HepG2 (cell line): Measurements from ENCODE around the gene CYP20A1. TPM values are rescaled to one million over a fixed set of nuclear protein-coding genes. Genes with fewer than 3 reads are reported as not detected.

Source experiments
- FOXA3 ChIP-seq: IDR thresholded peaks from 2 replicates; pipeline ENCODE4 v1.6.1; 2016; ENCODE audit warnings: missing genetic modification reagents, missing compliant biosample characterization
- FOXP1 ChIP-seq, 2 experiments: fragments of 450-650 bp in 1 of 2; IDR thresholded peaks; 2 replicates each; pipeline ENCODE4 v1.6.1; 2017 to 2018; ENCODE audit warnings: antibody characterized with exemption in 1 of 2
- GABPA ChIP-seq, 2 experiments: IDR thresholded peaks; 2 replicates each; pipeline ENCODE4 v1.6.1; 2011 to 2016; ENCODE audit warnings: low read depth in 2 of 2, low read length in 1 of 2, missing biosample characterization in 1 of 2, missing genetic modification characterization in 1 of 2
- HOXD1 ChIP-seq: sonication (generic); formaldehyde crosslinking; IDR thresholded peaks from 2 replicates; pipeline ENCODE4 v1.5.0; 2020; ENCODE audit warnings: missing genetic modification reagents
- IKZF4 ChIP-seq: sonication (generic); formaldehyde crosslinking; IDR thresholded peaks from 2 replicates; pipeline ENCODE4 v1.5.1; 2020; ENCODE audit warnings: borderline replicate concordance, mild to moderate bottlenecking, low read depth, missing genetic modification reagents; ENCODE audit errors: not compliant biosample characterization
- KAT7 ChIP-seq: IDR thresholded peaks from 2 replicates; pipeline ENCODE4 v1.6.1; 2018; ENCODE audit warnings: borderline replicate concordance, missing compliant biosample characterization
- KLF16 ChIP-seq, 2 experiments: sonication (generic) in 1 of 2; formaldehyde crosslinking in 1 of 2; IDR thresholded peaks; 2 replicates each; pipeline versions ENCODE4 v1.6.1 to v1.8.0; 2016 to 2023; ENCODE audit warnings: missing genetic modification reagents in 2 of 2, missing compliant biosample characterization in 1 of 2
- MED8 ChIP-seq: sonication (generic); formaldehyde crosslinking; IDR thresholded peaks from 2 replicates; pipeline ENCODE4 v1.8.1; 2023; ENCODE audit warnings: mild to moderate bottlenecking, missing genetic modification reagents; ENCODE audit not compliant: insufficient replicate concordance
- NBN ChIP-seq: fragments of 450-650 bp; conservative IDR thresholded peaks from 2 replicates; pipeline ENCODE4 v1.6.1; 2017
- RBFOX2 ChIP-seq: fragments of 200-400 bp; formaldehyde crosslinking; IDR thresholded peaks from 2 replicates; pipeline ENCODE4 v1.6.1; 2017; ENCODE audit warnings: low read depth, mild to moderate bottlenecking, low read length
- SRSF9 ChIP-seq: fragments of 200-400 bp; formaldehyde crosslinking; IDR thresholded peaks from 2 replicates; pipeline ENCODE4 v1.6.1; 2018; ENCODE audit warnings: borderline replicate concordance, mild to moderate bottlenecking, low read depth, low read length; ENCODE audit not compliant: insufficient read depth, poor library complexity, severe bottlenecking
- TMF1 ChIP-seq: sonication (generic); formaldehyde crosslinking; IDR thresholded peaks from 2 replicates; pipeline ENCODE4 v1.8.1; 2022; ENCODE audit warnings: low read depth, missing genetic modification reagents
- YY1 ChIP-seq: IDR thresholded peaks from 2 replicates; pipeline ENCODE4 v1.6.1; 2011; ENCODE audit warnings: low read length, low read depth, moderate library complexity, mild to moderate bottlenecking; ENCODE audit not compliant: insufficient read depth, insufficient replicate concordance
- ZFP36L2 ChIP-seq: sonication (generic); formaldehyde crosslinking; IDR thresholded peaks from 2 replicates; pipeline ENCODE4 v1.4.0; 2020; ENCODE audit warnings: missing genetic modification reagents
- ZFY ChIP-seq: sonication (generic); formaldehyde crosslinking; IDR thresholded peaks from 2 replicates; pipeline ENCODE4 v1.4.0; 2020; ENCODE audit warnings: missing genetic modification reagents
- ZMYM3 ChIP-seq: sonication (generic); formaldehyde crosslinking; IDR thresholded peaks from 2 replicates; pipeline ENCODE4 v1.5.1; 2020; ENCODE audit warnings: mild to moderate bottlenecking, missing genetic modification reagents
- ZNF101 ChIP-seq: sonication (generic); formaldehyde crosslinking; IDR thresholded peaks from 2 replicates; pipeline ENCODE4 v1.4.0; 2020; ENCODE audit warnings: mild to moderate bottlenecking, low read depth, missing genetic modification reagents, borderline replicate concordance
- ZNF773 ChIP-seq: sonication (generic); formaldehyde crosslinking; IDR thresholded peaks from 2 replicates; pipeline ENCODE4 v1.4.0; 2020; ENCODE audit warnings: missing genetic modification reagents, borderline replicate concordance
- ZNF788 ChIP-seq: sonication (generic); formaldehyde crosslinking; IDR thresholded peaks from 2 replicates; pipeline ENCODE4 v1.5.0; 2020; ENCODE audit warnings: mild to moderate bottlenecking, missing genetic modification reagents, borderline replicate concordance
- ZSCAN31 ChIP-seq: sonication (generic); formaldehyde crosslinking; IDR thresholded peaks from 2 replicates; pipeline ENCODE4 v1.5.0; 2020; ENCODE audit warnings: low read depth, mild to moderate bottlenecking, missing genetic modification reagents
- polyA plus RNA-seq, 8 experiments: library from polyadenylated mRNA; depleted of rRNA in 3 of 8; stranded (reverse) in 7 of 8; unstranded in 1 of 8; fragments of >200 nt; fragmentation: Illumina TruSeq in 4 of 8; extraction: Trizol in 4 of 8; gene quantifications; 2 replicates each; pipeline versions ENCODE4 v1.2.1 to v1.2.3, GENCODE V29; 2011 to 2016; ENCODE audit warnings: low read depth in 4 of 8, missing spikeins in 1 of 8, mixed read lengths in 1 of 8; ENCODE audit not compliant: insufficient read depth in 1 of 8
- total RNA-seq, 5 experiments: library from RNA; depleted of rRNA; stranded (reverse); fragments of >200 nt; fragmentation: Illumina TruSeq; extraction: Trizol; gene quantifications; 2 replicates each; pipeline ENCODE4 v1.2.3, GENCODE V29; 2016; ENCODE audit warnings: low read depth in 1 of 5
- TF ChIP-seq, protein P1 (sequence below): sonication (generic); formaldehyde crosslinking; IDR thresholded peaks from 2 replicates; pipeline ENCODE4 v1.4.0; 2020; ENCODE audit warnings: missing genetic modification reagents
- TF ChIP-seq, protein P2 (sequence below): sonication (generic); formaldehyde crosslinking; IDR thresholded peaks from 2 replicates; pipeline ENCODE4 v1.5.0; 2020; ENCODE audit warnings: missing genetic modification reagents
- TF ChIP-seq, protein P3 (sequence below): sonication (generic); formaldehyde crosslinking; IDR thresholded peaks from 2 replicates; pipeline ENCODE4 v1.5.0; 2020; ENCODE audit warnings: mild to moderate bottlenecking, missing genetic modification reagents
- TF ChIP-seq, protein P4 (sequence below): sonication (generic); formaldehyde crosslinking; IDR thresholded peaks from 2 replicates; pipeline ENCODE4 v1.8.0; 2022; ENCODE audit warnings: mild to moderate bottlenecking, missing genetic modification reagents, moderate library complexity

CYP20A1 gene
- total and polyA plus RNA-seq, 2 of the 13 experiments (the other 11 are each of a cell fraction or from before 2014, with no cell fraction given) = 9.6 to 35.3 TPM

DNA sequence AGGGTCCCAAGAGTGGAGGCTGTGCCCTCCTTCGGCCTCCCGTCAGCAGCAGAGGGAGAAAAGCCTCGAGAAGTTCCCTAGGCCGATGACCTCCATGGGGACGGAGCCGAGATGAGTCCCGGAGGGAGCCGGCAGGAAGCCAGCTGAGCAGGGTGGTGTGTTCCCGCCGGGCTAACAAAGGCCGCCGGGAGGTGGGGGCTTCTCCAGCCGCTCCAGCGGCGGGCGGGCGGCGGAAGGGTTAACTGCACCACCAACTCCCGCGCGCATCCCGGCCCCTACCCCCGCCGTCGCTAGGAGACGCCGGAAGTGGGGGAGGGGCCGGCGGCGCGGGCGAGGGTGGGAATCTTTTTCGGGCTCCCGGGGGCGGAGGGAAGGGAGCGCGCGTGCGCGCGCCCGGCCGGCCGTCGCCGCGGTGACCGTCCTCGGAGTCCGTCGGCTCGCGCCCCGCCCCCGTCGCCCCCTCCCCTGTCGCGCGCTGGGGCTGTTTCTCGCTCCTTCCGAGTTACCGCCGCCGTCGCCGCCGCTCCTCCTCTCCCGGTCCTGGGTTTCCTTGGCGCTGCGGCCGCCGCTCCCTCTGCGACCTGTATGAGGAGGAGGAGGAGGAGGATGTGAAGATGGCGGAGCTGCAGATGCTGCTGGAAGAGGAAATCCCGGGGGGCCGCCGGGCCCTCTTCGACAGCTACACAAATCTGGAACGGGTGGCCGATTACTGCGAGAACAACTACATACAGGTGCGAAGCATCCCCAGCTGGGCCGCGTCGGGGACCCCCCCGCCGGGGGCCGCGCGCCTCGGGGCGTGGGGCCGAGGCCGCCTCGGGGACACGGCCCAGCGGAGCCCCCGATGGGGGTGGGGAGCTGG is 89.3 kb downstream of the CYP20A1 start, which contains the start of gene ABI2 (continued):
- TF ChIP-seq, protein P1, sequence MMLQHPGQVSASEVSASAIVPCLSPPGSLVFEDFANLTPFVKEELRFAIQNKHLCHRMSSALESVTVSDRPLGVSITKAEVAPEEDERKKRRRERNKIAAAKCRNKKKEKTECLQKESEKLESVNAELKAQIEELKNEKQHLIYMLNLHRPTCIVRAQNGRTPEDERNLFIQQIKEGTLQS (CRISPR knock-in tag) = no peak
- TF ChIP-seq ZNF101 (peak; percentile 83; the same call in 1 of the 2 replicates), ZFP36L2 (CRISPR knock-in tag) (no peak), FOXA3 (CRISPR knock-in tag) (no peak; the same call in 1 of the 2 replicates), KAT7 (CRISPR knock-in tag) (no peak; the same call in 1 of the 2 replicates), ZMYM3 (CRISPR knock-in tag) (peak; percentile 76), HOXD1 (CRISPR knock-in tag) (no peak; the same call in 1 of the 2 replicates), YY1 (peak; percentile 73), RBFOX2 (peak; percentile 81), ZNF773 (CRISPR knock-in tag) (no peak; the same call in 1 of the 2 replicates), ZFY (peak; percentile 72), NBN (no peak), FOXP1 (IDR thresholded peaks at IDR 0.05) (no peak), FOXP1 (CRISPR knock-in tag; IDR thresholded peaks at IDR 0.05) (no peak), ZNF788 (CRISPR knock-in tag) (peak; percentile 80; the same call in 1 of the 2 replicates), TMF1 (CRISPR knock-in tag) (peak; percentile 94), KLF16 (CRISPR knock-in tag; IDR thresholded peaks at IDR 0.05) (peak in 1 of 2 experiments; percentile 96; a peak in 2 of 4 replicates), GABPA (IDR thresholded peaks at IDR 0.05; ENCODE audit: low read depth, low read length) (peak; percentile 61), GABPA (CRISPR knock-in tag; IDR thresholded peaks at IDR 0.05; ENCODE audit: low read depth) (peak; percentile 84), SRSF9 (no peak), IKZF4 (CRISPR knock-in tag) (no peak), MED8 (no peak), ZSCAN31 (CRISPR knock-in tag) (peak; percentile 85)
- TF ChIP-seq, protein P2, sequence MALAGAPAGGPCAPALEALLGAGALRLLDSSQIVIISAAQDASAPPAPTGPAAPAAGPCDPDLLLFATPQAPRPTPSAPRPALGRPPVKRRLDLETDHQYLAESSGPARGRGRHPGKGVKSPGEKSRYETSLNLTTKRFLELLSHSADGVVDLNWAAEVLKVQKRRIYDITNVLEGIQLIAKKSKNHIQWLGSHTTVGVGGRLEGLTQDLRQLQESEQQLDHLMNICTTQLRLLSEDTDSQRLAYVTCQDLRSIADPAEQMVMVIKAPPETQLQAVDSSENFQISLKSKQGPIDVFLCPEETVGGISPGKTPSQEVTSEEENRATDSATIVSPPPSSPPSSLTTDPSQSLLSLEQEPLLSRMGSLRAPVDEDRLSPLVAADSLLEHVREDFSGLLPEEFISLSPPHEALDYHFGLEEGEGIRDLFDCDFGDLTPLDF (CRISPR knock-in tag) = peak; percentile 78; the same call in 1 of the 2 replicates
- TF ChIP-seq, protein P3, sequence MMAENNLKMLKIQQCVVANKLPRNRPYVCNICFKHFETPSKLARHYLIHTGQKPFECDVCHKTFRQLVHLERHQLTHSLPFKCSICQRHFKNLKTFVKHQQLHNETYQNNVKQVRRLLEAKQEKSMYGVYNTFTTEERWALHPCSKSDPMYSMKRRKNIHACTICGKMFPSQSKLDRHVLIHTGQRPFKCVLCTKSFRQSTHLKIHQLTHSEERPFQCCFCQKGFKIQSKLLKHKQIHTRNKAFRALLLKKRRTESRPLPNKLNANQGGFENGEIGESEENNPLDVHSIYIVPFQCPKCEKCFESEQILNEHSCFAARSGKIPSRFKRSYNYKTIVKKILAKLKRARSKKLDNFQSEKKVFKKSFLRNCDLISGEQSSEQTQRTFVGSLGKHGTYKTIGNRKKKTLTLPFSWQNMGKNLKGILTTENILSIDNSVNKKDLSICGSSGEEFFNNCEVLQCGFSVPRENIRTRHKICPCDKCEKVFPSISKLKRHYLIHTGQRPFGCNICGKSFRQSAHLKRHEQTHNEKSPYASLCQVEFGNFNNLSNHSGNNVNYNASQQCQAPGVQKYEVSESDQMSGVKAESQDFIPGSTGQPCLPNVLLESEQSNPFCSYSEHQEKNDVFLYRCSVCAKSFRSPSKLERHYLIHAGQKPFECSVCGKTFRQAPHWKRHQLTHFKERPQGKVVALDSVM (CRISPR knock-in tag) = peak; percentile 99
- TF ChIP-seq, protein P4, sequence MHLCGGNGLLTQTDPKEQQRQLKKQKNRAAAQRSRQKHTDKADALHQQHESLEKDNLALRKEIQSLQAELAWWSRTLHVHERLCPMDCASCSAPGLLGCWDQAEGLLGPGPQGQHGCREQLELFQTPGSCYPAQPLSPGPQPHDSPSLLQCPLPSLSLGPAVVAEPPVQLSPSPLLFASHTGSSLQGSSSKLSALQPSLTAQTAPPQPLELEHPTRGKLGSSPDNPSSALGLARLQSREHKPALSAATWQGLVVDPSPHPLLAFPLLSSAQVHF (CRISPR knock-in tag) = peak; percentile 91
